HL-60 (cell line): Measurements from ENCODE around the gene BDH1.

Experiments used
- DNase-seq, 2 experiments: peaks; one replicate each; pipeline ENCODE4 v3.0.0-alpha.2; 2010 to 2020; ENCODE audit warnings: low read depth in 1 of 2, low spot score in 1 of 2
- H3K27ac ChIP-seq: fragments of 250-450 bp; sonication (Bioruptor Pico); replicated peaks from 2 replicates; pipeline ENCODE4 v1.5.1; 2020; ENCODE audit warnings: mild to moderate bottlenecking, moderate library complexity
- H3K27me3 ChIP-seq: fragments of 250-450 bp; sonication (Bioruptor Pico); 2 replicates; pipeline ENCODE4 v1.5.1; 2021; ENCODE audit warnings: mild to moderate bottlenecking, moderate library complexity; ENCODE audit not compliant: insufficient read depth, poor library complexity, severe bottlenecking
- H3K4me3 ChIP-seq: replicated peaks from 2 replicates; pipeline ENCODE4 v1.5.1; 2011; ENCODE audit warnings: mild to moderate bottlenecking, control low read depth, low read length; ENCODE audit not compliant: insufficient read depth
- GABPA ChIP-seq: IDR thresholded peaks from 2 replicates; pipeline ENCODE4 v1.6.1; 2012; ENCODE audit warnings: low read depth
- POLR2AphosphoS5 ChIP-seq: IDR thresholded peaks from 2 replicates; pipeline ENCODE4 v1.6.1; 2012; ENCODE audit warnings: low read depth
- REST ChIP-seq: IDR thresholded peaks from 2 replicates; pipeline ENCODE4 v1.6.1; 2012; ENCODE audit warnings: low read depth; ENCODE audit not compliant: insufficient replicate concordance
- SPI1 ChIP-seq: IDR thresholded peaks from 2 replicates; pipeline ENCODE4 v1.6.1; 2012; ENCODE audit warnings: low read depth, mild to moderate bottlenecking, borderline replicate concordance
- TF ChIP-seq, protein P1 (sequence below): IDR thresholded peaks from one replicate; pipeline ENCODE4 v1.5.1; 2011; ENCODE audit warnings: low read length, control low read depth, inconsistent platforms; ENCODE audit not compliant: insufficient read depth

BDH1 gene

DNA sequence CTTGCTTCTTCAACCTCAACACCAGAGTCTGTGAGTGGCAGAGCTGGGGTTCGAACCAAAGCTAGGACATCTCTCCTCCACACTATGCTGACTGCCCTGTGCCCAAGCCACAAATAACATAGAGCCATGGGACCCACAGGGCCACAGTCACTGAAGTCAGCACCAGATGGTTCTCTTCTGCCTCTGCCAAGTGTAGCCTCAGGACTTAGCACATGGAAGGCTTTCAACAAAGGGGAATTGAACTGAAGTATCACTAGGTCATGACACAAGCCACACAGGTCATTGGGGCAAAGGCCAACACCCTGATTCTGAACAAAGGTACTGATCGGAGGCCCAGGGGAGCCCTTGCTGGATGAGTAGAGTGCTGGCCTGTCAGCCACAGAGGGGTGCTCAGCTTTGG is 83.6 kb downstream of the BDH1 start:
- DNase-seq: no peak
- Histone ChIP-seq H3K4me3 (no peak overlapping the region), H3K27me3 (peaks cover 6% of the 10 kb centered on the region), H3K27ac (no peak overlapping the region)
- TF ChIP-seq REST: no peak
- no peak for TF ChIP-seq GABPA
- TF ChIP-seq, protein P1, sequence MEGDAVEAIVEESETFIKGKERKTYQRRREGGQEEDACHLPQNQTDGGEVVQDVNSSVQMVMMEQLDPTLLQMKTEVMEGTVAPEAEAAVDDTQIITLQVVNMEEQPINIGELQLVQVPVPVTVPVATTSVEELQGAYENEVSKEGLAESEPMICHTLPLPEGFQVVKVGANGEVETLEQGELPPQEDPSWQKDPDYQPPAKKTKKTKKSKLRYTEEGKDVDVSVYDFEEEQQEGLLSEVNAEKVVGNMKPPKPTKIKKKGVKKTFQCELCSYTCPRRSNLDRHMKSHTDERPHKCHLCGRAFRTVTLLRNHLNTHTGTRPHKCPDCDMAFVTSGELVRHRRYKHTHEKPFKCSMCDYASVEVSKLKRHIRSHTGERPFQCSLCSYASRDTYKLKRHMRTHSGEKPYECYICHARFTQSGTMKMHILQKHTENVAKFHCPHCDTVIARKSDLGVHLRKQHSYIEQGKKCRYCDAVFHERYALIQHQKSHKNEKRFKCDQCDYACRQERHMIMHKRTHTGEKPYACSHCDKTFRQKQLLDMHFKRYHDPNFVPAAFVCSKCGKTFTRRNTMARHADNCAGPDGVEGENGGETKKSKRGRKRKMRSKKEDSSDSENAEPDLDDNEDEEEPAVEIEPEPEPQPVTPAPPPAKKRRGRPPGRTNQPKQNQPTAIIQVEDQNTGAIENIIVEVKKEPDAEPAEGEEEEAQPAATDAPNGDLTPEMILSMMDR: no peak
- no peak for TF ChIP-seq POLR2AphosphoS5
- TF ChIP-seq SPI1: no peak

GRCh38 chr3:197471221-197472010 is 84.4 kb downstream of the BDH1 start:
- no peak for TF ChIP-seq POLR2AphosphoS5
- no peak for TF ChIP-seq REST
- TF ChIP-seq GABPA: no peak
- TF ChIP-seq, protein P1: no peak
- TF ChIP-seq SPI1: no peak
- Histone ChIP-seq H3K27me3 (peaks cover 10% of the 10 kb centered on the region), H3K4me3 (no peak overlapping the region), H3K27ac (no peak overlapping the region)
- no peak for DNase-seq

- no peak overlapping the region for H3K27ac ChIP-seq
- no peak for DNase-seq
- H3K4me3 ChIP-seq: no peak overlapping the region
- peaks cover 15% of the 10 kb centered on the region for H3K27me3 ChIP-seq
- TF ChIP-seq GABPA: no peak
- TF ChIP-seq, protein P1: no peak
Observed at GRCh38 chr3:197468866-197469382, 86.8 kb downstream of the BDH1 start.

GRCh38 chr3:197468167-197468566 is 87.6 kb downstream of the BDH1 start:
- Histone ChIP-seq H3K27ac (no peak overlapping the region), H3K4me3 (no peak overlapping the region), H3K27me3 (peaks cover 19% of the 10 kb centered on the region)
- no peak for DNase-seq
- no peak for TF ChIP-seq POLR2AphosphoS5
- TF ChIP-seq, protein P1: no peak
- no peak for TF ChIP-seq REST
- TF ChIP-seq SPI1: no peak
- TF ChIP-seq GABPA: no peak
